OCI-LY1 (cell line): ENCODE data around the gene ATXN1.

Experiments used
- H2AFZ ChIP-seq: fragments of 200-600 bp; sonication (generic), shearing (Covaris generic); 2 replicates; pipeline ENCODE4 v1.6.0; 2014; ENCODE audit warnings: antibody characterized with exemption, mild to moderate bottlenecking, low read length
- H3F3A ChIP-seq: fragments of 200-600 bp; sonication (generic), shearing (Covaris generic); 2 replicates; pipeline ENCODE4 v1.6.0; 2014; ENCODE audit warnings: mild to moderate bottlenecking, antibody characterized with exemption, low read length, moderate library complexity; ENCODE audit not compliant: insufficient read depth
- H3K27ac ChIP-seq: fragments of 200-600 bp; sonication (generic); 2 replicates; pipeline ENCODE4 v1.5.1; 2014; ENCODE audit warnings: low read length, mixed run types, mild to moderate bottlenecking, low read depth; ENCODE audit not compliant: poor library complexity, severe bottlenecking
- H3K27me3 ChIP-seq: fragments of 200-600 bp; sonication (generic); 2 replicates; pipeline ENCODE4 v1.6.0; 2014; ENCODE audit warnings: antibody characterized with exemption, mild to moderate bottlenecking, low read length, moderate library complexity; ENCODE audit not compliant: insufficient read depth
- H3K36me3 ChIP-seq: fragments of 200-600 bp; sonication (generic); 2 replicates; pipeline ENCODE4 v1.6.1; 2014; ENCODE audit warnings: mild to moderate bottlenecking, antibody characterized with exemption, low read length, moderate library complexity, mixed read lengths; ENCODE audit not compliant: insufficient read depth
- H3K4me1 ChIP-seq: fragments of 200-600 bp; sonication (generic); 2 replicates; pipeline ENCODE4 v1.5.1; 2014; ENCODE audit warnings: mild to moderate bottlenecking, low read length, moderate library complexity; ENCODE audit not compliant: insufficient read depth, severe bottlenecking
- H3K4me2 ChIP-seq: fragments of 200-600 bp; sonication (generic), shearing (Covaris generic); 2 replicates; pipeline ENCODE4 v1.6.1; 2014; ENCODE audit warnings: low read length
- H3K4me3 ChIP-seq: fragments of 200-600 bp; sonication (generic); 2 replicates; pipeline ENCODE4 v1.5.1; 2014; ENCODE audit warnings: low read length, low read depth, mild to moderate bottlenecking, mixed read lengths; ENCODE audit not compliant: poor library complexity, severe bottlenecking
- H3K79me2 ChIP-seq: fragments of 200-600 bp; shearing (Covaris generic); 2 replicates; pipeline ENCODE4 v1.6.1; 2016; ENCODE audit warnings: mixed run types, low read length, mixed read lengths; ENCODE audit not compliant: insufficient read depth
- H3K9ac ChIP-seq: fragments of 200-600 bp; sonication (generic), shearing (Covaris generic); 2 replicates; pipeline ENCODE4 v1.6.1; 2014; ENCODE audit warnings: mild to moderate bottlenecking, low read length, mixed read lengths
- H3K9me2 ChIP-seq: fragments of 200-600 bp; sonication (generic), shearing (Covaris generic); 2 replicates; pipeline ENCODE4 v1.6.1; 2014; ENCODE audit warnings: low read depth, mild to moderate bottlenecking, low read length, mixed read lengths
- H3K9me3 ChIP-seq: fragments of 200-600 bp; shearing (Covaris generic); 2 replicates; pipeline ENCODE4 v1.6.1; 2014; ENCODE audit warnings: low read length, mixed read lengths
- H4K20me1 ChIP-seq: fragments of 200-600 bp; sonication (generic), shearing (Covaris generic); 2 replicates; pipeline ENCODE4 v1.6.0; 2016; ENCODE audit warnings: mild to moderate bottlenecking, low read length; ENCODE audit not compliant: insufficient read depth
- CTCF ChIP-seq: fragments of 200-600 bp; sonication (generic), shearing (Covaris generic); IDR thresholded peaks from 2 replicates; pipeline ENCODE4 v1.5.1; 2017; ENCODE audit warnings: mild to moderate bottlenecking, antibody characterized with exemption, low read length, moderate library complexity, mixed read lengths
- EZH2 ChIP-seq: fragments of 200-600 bp; sonication (generic), shearing (Covaris generic); IDR thresholded peaks from 2 replicates; pipeline ENCODE4 v1.8.0; 2017; ENCODE audit warnings: borderline replicate concordance, mixed run types, mild to moderate bottlenecking, antibody characterized with exemption, low read length, moderate library complexity, mixed read lengths

Gene ATXN1

DNA sequence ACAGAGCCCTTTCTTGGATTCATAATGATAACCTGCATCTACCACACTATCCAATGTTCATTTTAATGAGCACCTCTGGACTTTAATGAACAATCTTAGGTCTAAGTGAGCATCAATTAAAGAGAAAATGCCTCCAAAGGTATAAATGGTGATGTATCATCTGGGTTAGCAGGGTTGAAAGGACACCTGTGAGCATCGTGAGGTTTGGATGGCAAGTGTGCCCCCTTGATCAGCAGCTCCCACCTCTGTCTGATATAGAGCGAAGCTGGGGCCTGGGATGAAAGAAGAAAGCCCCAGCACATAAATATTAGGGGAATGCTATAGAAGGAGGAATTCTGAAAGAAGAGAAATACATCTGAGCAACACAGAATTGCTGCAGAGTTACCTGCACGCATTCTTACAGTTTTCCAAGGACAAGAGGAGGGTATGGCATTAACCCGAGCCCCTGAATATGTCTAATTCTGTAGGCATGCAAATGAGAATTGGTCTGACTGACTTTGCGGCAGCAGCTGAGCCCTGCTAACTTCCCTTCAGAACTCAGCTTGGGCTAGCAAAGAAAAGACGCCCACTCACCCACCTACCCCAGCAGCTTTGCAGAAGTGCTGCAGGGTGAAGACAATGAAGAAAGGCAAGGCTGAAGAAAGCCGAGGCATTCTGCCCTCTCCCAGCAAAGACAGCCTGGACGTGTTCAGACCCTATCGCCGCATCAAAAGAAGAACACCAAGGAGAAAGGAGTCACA is 386.6 kb downstream of the ATXN1 start:
- no peak overlapping the region for H2AFZ ChIP-seq
- H3K4me3 ChIP-seq = no peak overlapping the region
- no peaks in the 10 kb centered on the region for H3K4me1 ChIP-seq
- no peaks in the 10 kb centered on the region for H3K36me3 ChIP-seq
- no peaks in the 10 kb centered on the region for H3K9me2 ChIP-seq
- H3K79me2 ChIP-seq = no peaks in the 10 kb centered on the region
- no peaks in the 10 kb centered on the region for H3F3A ChIP-seq
- H3K9me3 ChIP-seq = no peaks in the 10 kb centered on the region
- H4K20me1 ChIP-seq = no peaks in the 10 kb centered on the region
- no peaks in the 10 kb centered on the region for H3K27me3 ChIP-seq
- H3K9ac ChIP-seq = no peak overlapping the region
- no peak overlapping the region for H3K4me2 ChIP-seq
- TF ChIP-seq EZH2 = no peak
- TF ChIP-seq CTCF = no peak
- no peak overlapping the region for H3K27ac ChIP-seq

GRCh38 chr6:16374016-16374415 is 387.2 kb downstream of the ATXN1 start:
- H3K9ac ChIP-seq = no peak overlapping the region
- no peaks in the 10 kb centered on the region for H3K27me3 ChIP-seq
- H3K27ac ChIP-seq = no peak overlapping the region
- H3K4me3 ChIP-seq = no peak overlapping the region
- H3K36me3 ChIP-seq = no peaks in the 10 kb centered on the region
- H3K4me2 ChIP-seq = no peak overlapping the region
- H3K79me2 ChIP-seq = no peaks in the 10 kb centered on the region
- no peaks in the 10 kb centered on the region for H4K20me1 ChIP-seq
- no peaks in the 10 kb centered on the region for H3K9me2 ChIP-seq
- no peaks in the 10 kb centered on the region for H3K4me1 ChIP-seq
- H2AFZ ChIP-seq = no peak overlapping the region
- TF ChIP-seq EZH2 = no peak
- TF ChIP-seq CTCF = no peak
- no peaks in the 10 kb centered on the region for H3K9me3 ChIP-seq
- H3F3A ChIP-seq = no peaks in the 10 kb centered on the region

- Histone ChIP-seq H3K9me3 (no peaks in the 10 kb centered on the region), H3K27ac (no peak overlapping the region), H3K4me3 (no peak overlapping the region), H3K4me1 (no peaks in the 10 kb centered on the region), H3K4me2 (no peak overlapping the region), H3F3A (no peaks in the 10 kb centered on the region), H3K27me3 (no peaks in the 10 kb centered on the region), H2AFZ (no peak overlapping the region), H3K36me3 (no peaks in the 10 kb centered on the region), H4K20me1 (no peaks in the 10 kb centered on the region), H3K9me2 (no peaks in the 10 kb centered on the region), H3K9ac (no peak overlapping the region), H3K79me2 (no peaks in the 10 kb centered on the region)
- TF ChIP-seq CTCF (no peak), EZH2 (no peak)
Measured at GRCh38 chr6:16372029-16372776, 389.1 kb downstream of the ATXN1 start.
